HT1080 (cell line): Measurements from ENCODE around the gene VSTM4. TPM values are rescaled to one million over a fixed set of nuclear protein-coding genes. Genes with fewer than 3 reads are reported as not detected.

Experiments used
- DNase-seq: peaks from one replicate; pipeline ENCODE4 v3.0.0-alpha.2; 2015; ENCODE audit warnings: low read depth
- total RNA-seq: library from RNA; depleted of rRNA; stranded (reverse); fragments of >200 nt; shearing (Covaris generic); gene quantifications from 2 replicates; pipeline ENCODE4 v1.2.3, GENCODE V29; 2014

Gene VSTM4
- total RNA-seq, 1 experiment from 2014 or later = 2.7 TPM

GRCh38 chr10:49143249-49143648 lies 27.9 kb upstream of the VSTM4 start:
- no peak for DNase-seq

DNA sequence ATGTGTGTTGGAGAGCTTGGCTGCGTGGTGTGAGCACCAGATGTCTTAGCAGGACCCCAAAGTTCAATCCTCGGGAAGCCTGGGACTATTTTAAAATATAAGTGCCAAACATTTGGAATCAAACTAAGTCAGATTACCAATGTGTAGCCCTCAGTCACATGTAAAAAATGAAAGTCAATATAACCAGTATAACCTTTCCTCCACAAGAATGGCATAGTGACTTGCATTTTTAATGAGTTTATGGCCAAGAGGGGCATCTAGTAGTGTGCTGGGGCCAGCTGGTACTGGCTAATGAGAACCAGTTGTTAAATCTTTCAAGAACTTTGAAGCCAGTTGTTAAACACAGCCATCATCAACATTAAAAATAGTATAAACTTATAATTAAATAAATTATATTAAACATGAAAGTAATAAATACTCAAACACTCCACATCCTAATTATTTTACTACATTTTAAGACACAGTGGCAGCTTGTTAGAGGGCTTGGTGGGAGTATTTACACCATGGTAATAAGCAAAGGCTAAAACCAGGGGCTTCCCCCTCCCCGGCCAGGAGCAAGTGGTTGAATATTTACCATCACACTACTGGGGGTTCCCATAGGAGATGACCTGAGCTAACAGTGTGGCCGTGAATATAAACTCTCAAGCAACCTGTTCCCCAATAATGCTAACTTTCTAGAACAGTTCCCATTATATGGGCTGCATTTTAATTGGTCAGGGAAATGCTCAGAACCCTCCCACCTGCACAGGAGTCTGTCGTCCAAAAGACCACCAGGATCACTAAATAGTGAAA lies 26.4 kb upstream of the VSTM4 start:
- no peak for DNase-seq

DNA sequence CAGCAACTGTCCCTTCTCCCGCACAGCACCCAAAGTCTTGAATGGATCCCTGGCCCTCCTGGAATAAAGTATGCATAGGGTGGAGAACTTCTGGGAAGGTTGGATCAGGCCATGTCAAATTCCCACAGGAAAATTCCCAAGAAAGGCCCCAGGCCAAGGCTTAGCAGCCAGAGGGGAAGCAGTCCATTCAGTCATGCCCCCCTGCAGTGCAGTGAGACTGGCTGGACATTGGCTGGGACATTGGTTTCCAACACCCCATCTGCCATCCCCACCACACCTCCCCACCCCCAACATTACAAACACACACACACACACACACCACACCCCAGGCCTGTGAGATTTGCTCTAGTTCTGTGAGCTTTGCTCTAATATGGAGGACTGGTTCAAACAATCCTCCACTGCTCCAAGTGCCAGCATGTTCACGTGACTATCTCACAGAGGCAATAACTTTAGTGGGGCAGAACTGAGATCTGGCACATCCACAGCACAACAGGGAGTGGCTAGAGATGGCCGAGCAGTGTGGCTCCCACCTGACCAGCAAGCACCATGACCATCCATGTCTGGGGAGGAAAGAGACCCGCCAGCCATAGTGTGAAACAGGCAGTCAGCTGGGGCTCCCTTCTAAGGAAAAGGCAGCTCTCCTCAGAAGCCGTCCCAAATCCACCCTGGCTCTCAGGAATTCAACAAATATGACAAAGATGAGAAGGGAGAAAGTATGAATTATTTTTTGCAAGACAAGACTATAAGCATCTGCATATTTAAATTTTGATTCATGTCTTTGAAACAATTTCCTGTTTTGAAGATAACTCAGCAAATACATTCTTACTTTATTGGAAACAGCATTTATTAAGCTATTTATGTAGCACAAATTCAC lies 25.2 kb upstream of the VSTM4 start:
- peak; percentile 56 for DNase-seq

DNA sequence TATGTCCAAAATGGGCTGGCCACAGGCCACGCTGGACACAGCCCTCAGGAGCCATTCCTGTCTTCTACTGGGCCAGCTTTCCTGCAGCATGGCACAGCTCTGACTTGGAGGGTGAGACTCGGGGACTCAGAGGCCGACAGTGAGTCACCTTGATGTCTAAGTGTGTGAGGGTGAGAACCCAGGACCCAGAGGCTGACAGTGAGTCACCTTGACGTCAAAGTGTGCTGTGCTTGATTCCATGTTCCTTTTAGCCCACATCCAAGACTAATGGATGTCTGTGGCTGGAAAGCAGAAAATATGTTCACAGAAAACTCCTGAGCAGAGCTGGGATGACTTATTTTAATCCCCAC lies 24.5 kb upstream of the VSTM4 start:
- peak; percentile 99 for DNase-seq

GRCh38 chr10:49139028-49139845 lies 23.9 kb upstream of the VSTM4 start:
- DNase-seq = peak; percentile 86

GRCh38 chr10:49138361-49138891 lies 23.1 kb upstream of the VSTM4 start:
- DNase-seq = peak; percentile 51

DNA sequence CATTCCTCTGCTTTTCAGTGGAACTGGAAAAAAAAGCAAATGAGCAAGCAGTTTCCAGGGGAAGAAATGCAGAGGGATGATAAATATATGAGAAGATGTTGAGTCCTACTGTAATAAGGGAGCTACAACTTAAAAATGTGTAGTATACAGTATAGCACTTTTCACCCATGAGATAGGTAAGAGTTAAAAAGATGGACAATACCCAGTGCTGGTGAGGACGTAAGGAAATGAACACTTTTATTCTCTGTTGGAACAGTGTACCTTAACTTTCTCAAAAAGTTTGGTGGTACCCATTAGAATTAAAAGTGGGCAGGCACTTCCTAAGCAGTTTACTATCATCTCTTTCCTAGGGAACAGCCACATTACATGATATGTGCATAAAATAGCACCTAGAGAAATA lies 21.2 kb upstream of the VSTM4 start:
- DNase-seq = no peak

DNA sequence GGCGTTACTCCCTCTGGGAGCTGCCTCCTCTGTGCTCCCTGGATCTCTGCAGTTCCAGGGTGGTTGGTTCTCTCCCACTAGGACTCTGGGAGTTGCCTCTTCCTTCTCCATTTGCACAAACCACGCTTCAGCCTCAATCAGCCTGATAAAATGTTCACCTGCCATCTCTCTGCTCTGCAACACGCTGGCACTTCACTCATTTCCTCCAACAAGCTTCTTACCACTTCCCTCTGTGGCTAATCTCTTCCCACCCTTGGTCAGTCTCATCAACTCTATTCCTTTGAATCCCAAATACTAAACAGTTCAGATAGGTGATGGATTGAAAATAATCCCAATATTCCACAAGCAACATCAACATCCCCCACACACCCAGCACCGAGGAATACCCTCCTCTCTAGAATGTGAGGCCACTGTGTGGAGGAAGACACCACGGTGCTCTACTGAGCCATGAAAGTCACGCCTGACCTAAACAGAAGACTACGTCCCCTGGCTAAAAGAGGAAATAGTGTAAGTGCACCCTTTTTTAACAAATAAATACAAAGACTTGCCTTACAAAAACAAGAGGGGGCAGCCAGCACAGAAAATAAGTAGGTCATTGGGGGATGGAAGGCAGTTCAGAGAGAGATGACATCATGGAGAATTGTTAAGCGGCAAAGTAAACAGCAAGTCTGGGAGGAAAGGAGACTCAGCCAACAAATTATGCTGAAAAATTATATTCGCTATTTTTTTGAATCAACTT lies 20.4 kb upstream of the VSTM4 start:
- no peak for DNase-seq

- DNase-seq = no peak
Measured at GRCh38 chr10:49134327-49134726, 19.0 kb upstream of the VSTM4 start.

DNA sequence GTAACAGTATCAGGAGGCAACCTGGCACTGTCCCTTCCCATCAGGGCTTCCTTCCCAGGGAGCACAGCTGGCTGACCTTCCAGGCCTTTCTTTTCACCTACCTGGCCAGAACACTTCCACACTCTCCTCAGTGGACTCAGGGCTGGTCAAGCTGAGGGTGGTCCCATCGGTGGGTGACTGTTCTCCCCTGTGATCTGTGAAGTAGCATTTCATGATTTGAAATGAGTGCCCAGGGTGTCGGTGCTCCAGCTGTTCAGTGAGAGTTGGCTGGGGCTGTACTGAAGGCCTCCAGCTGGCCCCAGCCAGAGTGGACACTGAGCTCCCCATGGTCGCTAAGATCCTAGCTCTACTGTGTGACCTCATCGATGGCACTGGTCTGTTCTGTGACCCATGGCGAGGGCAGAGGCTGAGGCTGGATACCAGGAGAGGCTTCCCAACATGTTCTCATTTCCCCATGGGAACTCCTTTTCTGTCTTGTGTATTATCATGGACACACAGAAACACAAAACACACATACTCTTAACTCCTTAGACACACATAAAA lies 18.5 kb upstream of the VSTM4 start, which contains the start of gene FAM170B:
Gene FAM170B, minus strand, starts transcription at position 316 of the 543 bp plus-strand sequence. Its CDS starts 103 bp downstream, at position 213.
- no peak for DNase-seq

DNA sequence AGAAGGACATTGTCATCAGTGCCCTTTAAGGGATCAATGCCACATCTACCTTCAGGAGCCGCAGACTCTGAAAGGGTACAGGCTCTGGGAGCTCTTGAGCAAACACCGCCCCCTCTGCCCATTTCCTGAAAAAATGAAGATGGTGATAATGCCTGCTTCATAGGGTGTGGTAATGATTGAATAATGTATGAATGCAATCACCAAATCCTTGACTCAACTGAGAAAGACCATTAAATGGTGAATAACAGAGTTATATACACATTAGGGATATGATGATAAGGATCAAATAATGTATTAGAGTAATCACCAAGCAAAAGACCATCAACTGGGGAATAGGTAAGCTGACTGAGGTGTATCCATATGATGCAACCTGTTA lies 17.0 kb upstream of the VSTM4 start:
- DNase-seq = no peak

- DNase-seq = no peak
Measured at GRCh38 chr10:49131507-49132361, 16.4 kb upstream of the VSTM4 start.

DNA sequence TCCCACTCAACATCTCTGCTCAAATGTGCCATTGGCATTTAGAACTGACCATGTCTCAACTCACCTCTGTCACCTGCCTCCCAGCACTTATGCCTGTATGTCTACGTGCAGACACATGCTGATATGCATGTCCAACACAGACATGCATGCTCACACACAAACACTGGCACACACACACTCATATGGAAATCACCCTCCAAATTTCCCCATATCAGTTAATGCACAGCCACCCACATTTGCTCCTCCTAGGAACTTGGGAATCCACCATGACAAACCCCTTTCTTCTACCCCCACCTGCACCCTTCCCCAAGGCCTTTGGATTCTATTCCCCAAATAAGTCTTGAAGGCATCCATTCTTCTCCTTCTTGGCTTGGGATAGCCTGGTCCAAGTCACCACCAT lies 14.1 kb upstream of the VSTM4 start:
- no peak for DNase-seq

GRCh38 chr10:49128854-49129253 lies 13.5 kb upstream of the VSTM4 start:
- DNase-seq = no peak

DNA sequence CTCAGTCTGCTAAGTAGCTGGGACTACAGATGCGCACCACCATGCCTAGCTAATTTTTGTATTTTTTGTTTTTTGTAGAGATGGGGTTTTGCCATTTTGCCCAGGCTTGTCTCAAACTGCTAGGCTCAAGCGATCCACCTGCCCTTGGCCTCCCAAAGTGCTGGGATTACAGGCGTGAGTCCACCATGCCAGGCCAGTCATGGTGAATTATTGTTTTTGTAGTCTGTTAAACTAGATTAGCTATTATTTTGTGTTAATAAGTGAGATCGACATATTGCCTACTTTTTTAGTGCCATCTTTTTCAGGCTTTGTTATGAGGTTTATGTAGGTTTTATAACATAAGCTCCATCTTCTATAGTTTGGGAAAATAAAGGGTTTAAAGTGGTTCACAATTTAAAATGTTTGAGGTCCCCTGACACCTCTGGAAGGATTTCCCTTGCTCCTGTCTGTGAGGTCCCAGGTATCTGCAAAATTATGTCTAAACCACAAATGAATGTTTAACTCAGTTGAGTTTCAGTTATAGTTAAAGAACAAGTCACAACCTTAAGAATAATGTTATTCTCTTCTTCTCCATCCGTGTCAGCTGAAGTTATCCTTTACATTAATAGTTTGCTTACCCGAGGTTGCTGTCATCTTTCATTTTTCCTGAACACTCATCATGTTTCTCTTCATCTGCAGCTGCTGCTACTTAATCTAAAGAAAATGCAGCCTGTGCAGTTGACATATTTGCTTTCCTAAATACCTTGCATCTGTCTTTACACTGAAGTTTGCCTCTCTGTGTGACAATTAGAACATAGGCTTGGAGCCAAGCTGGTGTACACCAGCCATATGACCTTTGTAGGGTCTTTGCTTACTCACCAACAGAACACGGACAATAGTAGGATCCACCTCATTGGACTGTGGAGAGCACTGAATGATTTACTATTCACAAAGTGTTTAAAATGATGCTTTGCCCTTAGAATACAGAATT lies 8.9 kb upstream of the VSTM4 start:
- no peak for DNase-seq

- no peak for DNase-seq
Measured at GRCh38 chr10:49120911-49121310, 5.6 kb upstream of the VSTM4 start.

GRCh38 chr10:49119746-49120145 lies 4.4 kb upstream of the VSTM4 start:
- peak; percentile 80 for DNase-seq

DNA sequence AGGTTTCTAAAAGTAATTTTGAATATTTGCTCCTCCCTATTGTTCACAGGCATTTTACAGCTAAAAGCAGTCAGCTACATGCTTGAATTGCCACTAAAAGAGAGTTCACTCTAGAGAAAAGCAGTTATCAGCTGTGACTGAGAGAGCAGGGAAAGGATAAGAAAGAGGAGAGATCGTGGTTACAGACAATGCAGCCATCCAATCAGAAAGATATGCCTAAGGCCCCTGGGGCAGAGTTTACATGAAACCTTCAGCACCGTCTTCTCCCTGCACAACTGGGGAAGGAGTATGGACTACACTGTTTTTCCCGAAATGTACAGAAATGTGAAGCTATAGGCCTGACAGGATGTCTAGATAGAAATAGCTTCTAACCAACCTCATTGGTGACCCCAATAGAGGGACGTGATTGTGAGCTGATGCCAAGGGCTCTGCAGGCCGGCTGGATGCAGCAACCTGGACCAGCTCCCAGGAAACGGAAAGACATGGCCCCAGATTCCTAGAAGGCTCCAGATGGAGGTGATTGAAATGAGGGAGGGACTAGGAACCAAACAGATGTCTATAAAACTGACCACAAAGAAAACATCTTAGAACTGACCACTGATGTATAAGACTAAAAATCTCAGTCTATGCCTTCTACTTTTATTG lies 3.2 kb upstream of the VSTM4 start:
- no peak for DNase-seq
